CD4-positive, alpha-beta T cell treated with Interleukin-10 for 1 hour (primary cell): ENCODE data around the gene TRPM3.

Source experiments
- DNase-seq: peaks from one replicate; pipeline ENCODE4 v3.0.0-alpha.2; 2020

Gene TRPM3

GRCh38 chr9:71096421-71097108 lies 24.9 kb downstream of the TRPM3 start:
- DNase-seq, result no peak

- no peak for DNase-seq
These were observed 26.6 kb downstream of the TRPM3 start for GRCh38 chr9:71094708-71095251.

- no peak for DNase-seq
These were observed 30.5 kb downstream of the TRPM3 start for GRCh38 chr9:71090896-71091295.

GRCh38 chr9:71079451-71079850 lies 42.0 kb downstream of the TRPM3 start:
- DNase-seq, result no peak

GRCh38 chr9:71076096-71076495 lies 45.3 kb downstream of the TRPM3 start:
- no peak for DNase-seq

- DNase-seq, result no peak
These were observed 47.9 kb downstream of the TRPM3 start for GRCh38 chr9:71073494-71073893.

DNA sequence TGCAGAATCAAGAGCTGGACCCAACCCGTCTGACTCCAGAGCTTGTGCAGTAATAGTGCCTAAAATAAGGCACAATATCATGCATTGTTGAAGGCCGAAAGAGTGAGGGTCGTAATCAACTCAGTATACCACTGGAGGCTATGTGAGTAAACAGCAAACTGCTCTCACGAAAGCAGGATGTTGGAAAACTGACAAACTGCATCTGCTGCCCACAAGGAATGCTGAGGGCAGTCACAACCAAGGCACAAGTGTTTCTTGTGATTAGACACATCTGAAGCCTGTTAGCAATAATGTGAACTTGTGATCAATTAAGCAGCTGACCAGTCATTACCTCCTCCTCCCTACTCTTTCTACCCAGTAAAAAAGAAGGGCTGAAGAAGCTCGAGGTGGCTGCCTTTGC lies 48.8 kb downstream of the TRPM3 start:
- no peak for DNase-seq

- DNase-seq, result no peak
These were observed 49.8 kb downstream of the TRPM3 start for GRCh38 chr9:71071633-71072032.

GRCh38 chr9:71058660-71059059 lies 62.8 kb downstream of the TRPM3 start:
- DNase-seq, result no peak

DNA sequence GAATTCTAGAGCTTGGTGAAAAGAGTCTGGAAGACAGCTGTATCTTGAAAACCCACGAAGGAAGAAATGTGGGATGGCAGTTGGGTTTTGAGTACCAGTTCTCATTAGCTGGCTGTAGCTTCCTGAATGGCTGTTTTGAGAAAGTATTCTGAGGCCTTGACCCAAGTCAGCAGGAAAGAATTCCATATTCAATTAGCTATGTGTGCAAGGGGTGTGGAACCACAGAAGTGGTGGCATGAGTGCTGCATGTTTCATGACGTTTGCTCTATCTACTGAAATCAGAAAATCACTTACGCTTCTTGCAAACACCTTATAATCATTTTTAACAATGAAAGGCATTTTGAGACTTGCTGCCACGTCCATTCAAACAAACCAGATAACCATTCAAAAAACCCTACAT lies 69.1 kb downstream of the TRPM3 start:
- no peak for DNase-seq

GRCh38 chr9:71048280-71048679 lies 73.1 kb downstream of the TRPM3 start:
- DNase-seq, result no peak

DNA sequence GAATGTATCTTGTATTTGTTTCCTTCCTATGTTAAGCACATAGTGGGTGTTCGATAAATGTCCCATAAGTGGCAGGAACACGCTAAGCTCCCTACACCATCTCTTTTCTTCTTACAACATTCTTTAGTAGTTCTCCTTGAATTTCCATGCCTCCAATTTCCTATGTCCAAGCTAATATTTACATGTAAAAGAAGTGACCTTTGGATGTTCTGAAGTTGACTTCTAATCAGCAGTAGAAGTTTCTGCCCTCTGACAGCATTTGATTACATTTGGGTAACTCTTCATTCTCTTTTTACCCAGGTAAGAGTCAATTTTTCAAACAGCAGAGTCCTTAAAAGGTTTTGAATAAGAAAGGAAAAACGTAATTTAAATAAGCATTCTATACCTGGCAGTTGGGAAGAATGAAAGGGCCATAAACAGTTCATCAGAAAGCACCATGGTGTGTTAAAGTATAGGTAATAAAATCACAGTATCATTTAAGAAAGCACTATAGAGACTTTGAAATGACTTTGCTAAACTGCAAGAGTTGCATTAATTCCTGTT lies 78.9 kb downstream of the TRPM3 start:
- no peak for DNase-seq

DNA sequence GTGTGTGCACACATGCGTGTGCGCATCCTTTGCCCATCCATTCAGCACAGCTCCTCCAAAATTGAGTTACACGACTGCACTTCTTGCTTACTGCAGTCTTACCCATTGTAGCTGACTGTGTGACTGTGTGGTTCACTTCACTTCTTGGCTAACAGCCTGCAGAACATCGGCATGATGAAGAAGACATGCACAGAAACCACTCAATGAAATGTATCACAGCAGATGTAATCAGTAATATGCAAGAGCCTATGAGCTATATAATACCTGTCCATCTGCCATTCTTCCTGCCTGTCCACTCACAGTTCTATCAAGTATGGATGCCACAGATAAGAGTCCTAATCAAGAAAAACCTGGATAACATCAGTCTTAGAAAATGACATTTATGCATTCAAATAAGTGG lies 83.9 kb downstream of the TRPM3 start:
- DNase-seq, result no peak

DNA sequence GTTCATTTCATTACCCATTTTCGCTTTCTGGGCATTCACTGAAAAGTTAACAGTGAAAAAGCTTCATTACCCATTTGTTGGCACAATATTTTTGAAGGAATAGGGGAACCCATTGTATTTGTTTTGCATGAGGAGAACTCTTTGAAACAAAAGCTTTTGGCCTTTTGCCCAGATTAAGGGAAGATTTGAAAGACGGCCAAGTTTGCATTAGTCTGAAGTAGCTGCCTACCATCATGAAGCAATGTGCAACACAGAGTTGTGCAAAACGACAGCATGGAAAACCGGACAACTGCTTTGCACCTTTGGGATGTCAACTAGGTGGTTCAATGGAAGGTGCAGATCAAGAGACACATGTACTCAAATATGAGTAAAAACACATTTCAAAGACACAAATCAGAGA lies 84.9 kb downstream of the TRPM3 start:
- DNase-seq, result no peak

DNA sequence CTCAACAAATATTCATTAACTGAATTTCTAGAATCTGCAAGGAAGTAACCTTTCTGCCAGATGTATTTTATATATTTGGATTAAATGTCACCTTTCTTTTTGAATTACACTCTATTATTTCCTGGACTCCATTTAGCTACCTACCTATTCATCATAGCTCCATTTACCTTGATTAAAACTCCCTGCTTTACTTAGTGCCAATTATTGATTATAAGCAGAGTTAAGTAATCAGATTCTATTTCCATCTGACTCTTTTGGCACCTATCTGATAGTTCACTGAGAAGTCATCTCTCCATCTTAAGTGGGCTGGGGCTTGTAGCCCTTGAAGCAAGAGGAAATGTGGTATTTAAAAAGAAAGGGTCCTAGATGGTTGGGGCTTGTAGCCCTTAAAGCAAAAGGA lies 88.6 kb downstream of the TRPM3 start:
- no peak for DNase-seq

DNA sequence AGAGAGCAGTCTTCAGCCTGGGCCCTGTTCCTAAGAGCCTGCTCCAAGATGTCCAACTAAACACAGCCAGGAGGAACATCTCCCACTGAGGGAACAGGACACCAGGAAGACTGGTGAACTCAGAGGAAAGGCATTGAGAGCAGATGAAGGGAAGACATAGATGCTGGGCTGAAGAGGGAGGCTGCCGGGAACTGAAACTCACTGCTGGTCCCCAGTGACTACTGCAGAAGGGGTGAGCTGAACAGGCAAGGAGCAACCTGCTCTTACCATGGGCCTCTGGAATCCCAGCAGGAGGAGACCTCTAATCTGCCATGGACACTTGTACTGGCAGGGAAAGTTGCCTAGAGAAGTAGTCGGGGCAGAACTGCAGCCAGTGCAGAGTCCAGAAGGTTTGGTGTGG lies 95.7 kb downstream of the TRPM3 start:
- DNase-seq, result no peak

GRCh38 chr9:71025201-71025600 lies 96.2 kb downstream of the TRPM3 start:
- DNase-seq, result no peak

DNA sequence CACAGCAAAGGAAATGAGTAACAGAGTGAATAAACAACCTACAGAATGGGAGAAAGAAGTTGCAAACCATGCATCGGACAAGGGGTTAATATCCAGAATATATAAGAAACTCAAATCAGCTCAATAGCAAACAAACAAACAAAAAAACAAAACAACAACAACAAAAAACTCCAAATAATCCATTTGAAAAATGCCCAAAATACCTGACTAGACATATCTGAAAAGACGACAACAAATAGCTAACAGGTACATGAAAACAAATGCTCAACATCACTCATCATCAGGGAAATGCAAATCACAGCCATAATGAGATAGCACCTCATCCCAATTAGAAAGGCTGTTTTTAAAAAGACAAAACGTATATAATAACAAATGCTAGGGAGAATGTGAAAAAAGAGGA lies 111.2 kb downstream of the TRPM3 start:
- no peak for DNase-seq

DNA sequence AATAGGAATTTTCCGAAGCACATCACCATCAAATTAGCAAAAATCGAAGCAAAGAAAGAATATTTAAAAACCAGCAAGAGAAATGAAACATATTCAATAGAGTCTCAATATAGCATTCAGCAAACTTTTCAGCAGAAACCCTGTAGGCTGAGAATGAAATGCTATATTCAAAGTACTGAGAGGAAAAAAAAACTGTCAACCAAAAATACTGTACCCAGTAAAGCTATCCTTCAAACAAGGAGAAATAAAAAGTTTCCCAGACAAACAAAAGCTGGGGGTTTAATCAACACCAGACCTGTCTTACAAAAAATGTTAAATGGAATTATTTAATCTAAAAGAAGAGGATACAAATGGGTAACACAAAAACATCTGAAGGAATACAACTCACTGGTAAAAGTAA lies 116.0 kb downstream of the TRPM3 start:
- no peak for DNase-seq

DNA sequence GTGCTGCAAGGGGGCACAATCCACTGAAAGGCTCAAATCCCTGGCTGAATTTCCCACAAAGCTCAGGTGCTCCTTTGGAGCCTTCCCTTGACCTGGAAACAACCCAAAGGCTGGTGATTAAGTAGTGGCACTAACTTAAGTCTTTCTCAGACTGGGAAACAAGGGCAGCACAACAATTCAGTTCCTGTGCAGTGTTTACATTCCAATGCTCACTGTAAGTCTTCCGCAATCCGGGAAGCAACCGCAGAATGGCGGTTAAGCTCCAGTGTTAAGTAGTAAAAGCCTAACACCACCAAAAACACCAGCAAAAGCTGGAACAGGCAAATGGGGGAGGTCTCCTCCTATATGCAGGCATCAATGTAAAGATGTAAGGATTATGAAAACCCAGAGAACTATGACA lies 117.2 kb downstream of the TRPM3 start:
- no peak for DNase-seq

GRCh38 chr9:71003346-71003745 lies 118.1 kb downstream of the TRPM3 start:
- DNase-seq, result no peak

DNA sequence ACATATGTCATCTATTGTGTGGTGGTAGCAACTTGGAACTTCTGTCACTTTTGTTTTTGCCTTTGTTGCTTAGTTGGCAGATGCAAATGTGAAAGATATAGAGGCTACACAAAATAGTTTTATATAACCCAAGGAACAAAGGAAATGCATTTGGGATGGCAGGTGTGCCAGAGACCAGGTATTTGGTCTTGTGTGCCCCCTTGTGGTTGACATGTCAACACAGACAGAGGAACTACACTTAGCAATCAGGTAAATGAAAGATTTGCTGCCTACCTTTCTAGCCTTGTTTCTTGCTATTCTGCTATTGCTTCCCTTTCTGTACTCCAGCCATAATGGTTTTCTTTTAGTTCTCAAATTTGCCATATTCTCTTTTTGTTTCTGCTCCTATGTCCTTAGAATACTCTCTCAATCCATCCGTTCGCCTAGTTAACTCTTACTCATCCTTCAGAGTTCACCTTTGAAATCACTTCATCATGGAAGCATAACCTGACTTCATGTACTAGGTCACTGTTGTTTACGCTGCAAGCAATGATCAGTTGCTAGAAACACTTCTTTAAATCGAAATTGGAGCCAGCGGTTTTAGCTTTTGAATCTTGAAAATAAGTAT lies 119.5 kb downstream of the TRPM3 start:
- DNase-seq, result peak; percentile 5

- no peak for DNase-seq
These were observed 122.5 kb downstream of the TRPM3 start for GRCh38 chr9:70998962-70999361.

DNA sequence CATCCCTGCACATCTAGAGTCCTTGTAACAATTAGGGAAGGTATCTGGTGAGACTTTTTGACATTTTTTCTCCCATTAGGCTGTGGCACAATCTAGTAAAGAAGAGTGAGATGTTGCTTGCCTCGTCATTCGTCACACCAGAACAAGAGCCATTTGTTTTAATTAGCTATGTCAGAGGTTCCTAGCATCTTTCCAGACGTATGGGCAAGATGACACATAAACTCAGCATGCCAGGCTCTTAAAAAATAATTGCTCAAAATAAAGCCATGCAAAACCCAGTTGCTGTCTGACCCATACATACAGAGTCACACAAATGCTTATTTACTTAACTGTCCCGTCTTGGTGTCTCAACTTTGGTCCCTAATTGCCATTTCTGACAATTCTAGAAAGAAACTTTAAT lies 125.9 kb downstream of the TRPM3 start:
- no peak for DNase-seq

- DNase-seq, result no peak
These were observed 126.8 kb downstream of the TRPM3 start for GRCh38 chr9:70994582-70994981.
